IMR-90 (cell line): ENCODE results near the gene CTBP2.

Experiments
- BHLHE40 ChIP-seq: fragments of 150-350 bp; IDR thresholded peaks from 2 replicates; pipeline ENCODE4 v1.6.1; 2016; ENCODE audit warnings: mild to moderate bottlenecking, low read depth, low read length
- CHD1 ChIP-seq: IDR thresholded peaks from 2 replicates; pipeline ENCODE4 v1.6.1; 2012; ENCODE audit warnings: low read depth, low read length, improper control_type of control experiment
- CTCF ChIP-seq: conservative IDR thresholded peaks from 2 replicates; pipeline ENCODE4 v1.5.1; 2012; ENCODE audit warnings: mild to moderate bottlenecking, low read depth, low read length, improper control_type of control experiment
- ELK1 ChIP-seq: fragments of 150-350 bp; IDR thresholded peaks from 2 replicates; pipeline ENCODE4 v1.6.1; 2016; ENCODE audit warnings: low read depth, mild to moderate bottlenecking, low read length, moderate library complexity, borderline replicate concordance
- FOS ChIP-seq: fragments of 150-350 bp; IDR thresholded peaks from 2 replicates; pipeline ENCODE4 v1.6.1; 2016; ENCODE audit warnings: low read depth, low read length
- MAFK ChIP-seq: IDR thresholded peaks from 2 replicates; pipeline ENCODE4 v1.6.1; 2012; ENCODE audit warnings: low read depth, low read length, improper control_type of control experiment
- MAZ ChIP-seq: IDR thresholded peaks from 2 replicates; pipeline ENCODE4 v1.6.1; 2012; ENCODE audit warnings: low read depth, mild to moderate bottlenecking, low read length, improper control_type of control experiment, moderate library complexity, borderline replicate concordance
- POLR2A ChIP-seq: IDR thresholded peaks from 2 replicates; pipeline ENCODE4 v1.6.1; 2012; ENCODE audit warnings: mild to moderate bottlenecking, low read depth, low read length
- RAD21 ChIP-seq: IDR thresholded peaks from 2 replicates; pipeline ENCODE4 v1.6.1; 2012; ENCODE audit warnings: low read length, improper control_type of control experiment
- RCOR1 ChIP-seq: IDR thresholded peaks from 2 replicates; pipeline ENCODE4 v1.6.1; 2012; ENCODE audit warnings: mild to moderate bottlenecking, low read length, improper control_type of control experiment; ENCODE audit not compliant: insufficient replicate concordance
- RFX5 ChIP-seq: IDR thresholded peaks from 2 replicates; pipeline ENCODE4 v1.8.0; 2012; ENCODE audit warnings: low read depth, mild to moderate bottlenecking, low read length, moderate library complexity
- SMC3 ChIP-seq: fragments of 150-350 bp; IDR thresholded peaks from 2 replicates; pipeline ENCODE4 v1.6.1; 2016; ENCODE audit warnings: low read depth, mild to moderate bottlenecking, antibody characterized with exemption, low read length, moderate library complexity
- USF2 ChIP-seq: fragments of 150-350 bp; IDR thresholded peaks from 2 replicates; pipeline ENCODE4 v1.6.1; 2017; ENCODE audit warnings: mild to moderate bottlenecking, antibody characterized with exemption, low read length, low read depth

GRCh38 chr10:125096975-125097374, 63.4 kb downstream of the CTBP2 start:
- no peak for TF ChIP-seq BHLHE40
- TF ChIP-seq CTCF = no peak
- no peak for TF ChIP-seq POLR2A
- no peak for TF ChIP-seq USF2
- TF ChIP-seq RAD21 = no peak
- no peak for TF ChIP-seq RCOR1
- no peak for TF ChIP-seq SMC3
- no peak for TF ChIP-seq FOS
- TF ChIP-seq MAZ = no peak
- no peak for TF ChIP-seq MAFK
- TF ChIP-seq RFX5 = no peak
- TF ChIP-seq ELK1 = no peak
- TF ChIP-seq CHD1 = no peak
